Mesenchymal stem cell (in vitro differentiated cells and primary cell): ENCODE data around the gene BRD3.
A peak's percentile ranks its signal among the peaks of the same experiment; 100 is the strongest.

ENCODE experiments used
- DNase-seq: peaks from one replicate; pipeline ENCODE4 v3.0.0-alpha.2; 2013
- H2AFZ ChIP-seq: one replicate; pipeline ENCODE4 v1.6.1; 2013; ENCODE audit warnings: low read depth, mild to moderate bottlenecking, control low read depth, inconsistent platforms, low read length, moderate library complexity
- H2AK5ac ChIP-seq: 2 replicates; pipeline ENCODE4 v1.6.1; 2013; ENCODE audit warnings: low read length, moderate library complexity, mild to moderate bottlenecking, inconsistent platforms; ENCODE audit not compliant: severe bottlenecking
- H2BK120ac ChIP-seq: one replicate; pipeline ENCODE4 v1.6.1; 2013; ENCODE audit warnings: low read depth, mild to moderate bottlenecking, inconsistent platforms, low read length, moderate library complexity
- H2BK12ac ChIP-seq, 2 experiments: one replicate each; pipeline ENCODE4 v1.6.1; 2013; ENCODE audit warnings: inconsistent platforms in 2 of 2, low read length in 2 of 2, mild to moderate bottlenecking in 2 of 2, moderate library complexity in 2 of 2, control low read depth in 1 of 2
- H2BK15ac ChIP-seq: one replicate; pipeline ENCODE4 v1.6.1; 2013; ENCODE audit warnings: mild to moderate bottlenecking, low read depth, inconsistent platforms; ENCODE audit not compliant: poor library complexity, severe bottlenecking
- H2BK5ac ChIP-seq: 2 replicates; pipeline ENCODE4 v1.6.1; 2013; ENCODE audit warnings: low read depth, mild to moderate bottlenecking, low read length, control low read depth, inconsistent platforms; ENCODE audit not compliant: poor library complexity, severe bottlenecking
- H3K14ac ChIP-seq, 2 experiments: one replicate each; pipeline ENCODE4 v1.6.1; 2013; ENCODE audit warnings: inconsistent platforms in 2 of 2, low read length in 2 of 2, control low read depth in 1 of 2, mild to moderate bottlenecking in 1 of 2, moderate library complexity in 1 of 2
- H3K18ac ChIP-seq, 2 experiments: one replicate each; pipeline ENCODE4 v1.6.1; 2013; ENCODE audit warnings: inconsistent platforms in 2 of 2, low read length in 2 of 2, control low read depth in 1 of 2, low read depth in 1 of 2, mild to moderate bottlenecking in 1 of 2
- H3K23ac ChIP-seq, 2 experiments: one replicate each; pipeline ENCODE4 v1.6.1; 2013; ENCODE audit warnings: inconsistent platforms in 2 of 2, low read length in 2 of 2, mild to moderate bottlenecking in 2 of 2, moderate library complexity in 2 of 2, control low read depth in 1 of 2
- H3K27ac ChIP-seq: 2 replicates; pipeline ENCODE4 v1.5.1; 2013; ENCODE audit warnings: mild to moderate bottlenecking, moderate library complexity, low read length, control low read depth, inconsistent platforms; ENCODE audit not compliant: poor library complexity, severe bottlenecking
- H3K27me3 ChIP-seq, 2 experiments: 2 replicates each; pipeline versions ENCODE4 v1.6.1 to v1.7.0; 2013; ENCODE audit warnings: low read length in 2 of 2, mild to moderate bottlenecking in 2 of 2, moderate library complexity in 2 of 2, control low read depth in 1 of 2, inconsistent platforms in 1 of 2; ENCODE audit not compliant: control insufficient read depth in 1 of 2, insufficient read depth in 1 of 2
- H3K36me3 ChIP-seq, 2 experiments: 2 replicates each; pipeline versions ENCODE4 v1.6.1 to v1.7.0; 2013; ENCODE audit warnings: low read length in 2 of 2, control low read depth in 1 of 2, inconsistent platforms in 1 of 2, low read depth in 1 of 2, mild to moderate bottlenecking in 1 of 2; ENCODE audit not compliant: insufficient read depth in 2 of 2, control insufficient read depth in 1 of 2
- H3K4ac ChIP-seq, 2 experiments: one replicate each; pipeline ENCODE4 v1.6.1; 2013; ENCODE audit warnings: inconsistent platforms in 2 of 2, low read length in 2 of 2, mild to moderate bottlenecking in 2 of 2, moderate library complexity in 2 of 2, control low read depth in 1 of 2, low read depth in 1 of 2
- H3K4me1 ChIP-seq: 2 replicates; pipeline ENCODE4 v1.6.1; 2013; ENCODE audit warnings: low read depth, low read length, control low read depth; ENCODE audit not compliant: control insufficient read depth, insufficient read depth
- H3K4me2 ChIP-seq: 2 replicates; pipeline ENCODE4 v1.6.1; 2013; ENCODE audit warnings: low read length, mild to moderate bottlenecking, inconsistent platforms; ENCODE audit not compliant: poor library complexity, severe bottlenecking
- H3K4me3 ChIP-seq, 2 experiments: 2 replicates each; pipeline versions ENCODE4 v1.5.1 to v1.7.0; 2013; ENCODE audit warnings: low read length in 2 of 2, mild to moderate bottlenecking in 2 of 2, control low read depth in 1 of 2, low read depth in 1 of 2; ENCODE audit not compliant: insufficient read depth in 1 of 2
- H3K79me1 ChIP-seq: replicated peaks from 2 replicates; pipeline ENCODE4 v1.6.1; 2013; ENCODE audit warnings: mild to moderate bottlenecking, control low read depth, low read length, inconsistent platforms; ENCODE audit not compliant: poor library complexity, severe bottlenecking
- H3K9ac ChIP-seq: 2 replicates; pipeline ENCODE4 v1.7.0; 2013; ENCODE audit warnings: mild to moderate bottlenecking, low read length, moderate library complexity
- H3K9me3 ChIP-seq: 2 replicates; pipeline ENCODE4 v1.7.0; 2013; ENCODE audit warnings: mild to moderate bottlenecking, low read length; ENCODE audit not compliant: control insufficient read depth
- H4K8ac ChIP-seq: one replicate; pipeline ENCODE4 v1.6.1; 2013; ENCODE audit warnings: inconsistent platforms, mild to moderate bottlenecking, low read length, moderate library complexity
- H4K91ac ChIP-seq: one replicate; pipeline ENCODE4 v1.6.1; 2013; ENCODE audit warnings: mild to moderate bottlenecking, low read length, inconsistent platforms
- WGBS: methylation state at CpG from one replicate; pipeline ENCODE4 v1.1.7; 2013; ENCODE audit warnings: mixed read lengths; 5-methylcytosine and 5-hydroxymethylcytosine counted together

The BRD3 gene

GRCh38 chr9:134064711-134065110, 3.1 kb downstream of the BRD3 start:
- no peak overlapping the region for H3K4ac ChIP-seq
- H2BK15ac ChIP-seq, result no peak overlapping the region
- H3K27ac ChIP-seq, result no peak overlapping the region
- no peak overlapping the region for H3K18ac ChIP-seq
- H2BK5ac ChIP-seq, result no peak overlapping the region
- no peak overlapping the region for H2AK5ac ChIP-seq
- DNase-seq, result no peak
- no peaks in the 10 kb centered on the region for H3K9me3 ChIP-seq
- no peak overlapping the region for H2BK120ac ChIP-seq
- no peak overlapping the region for H4K91ac ChIP-seq
- H3K36me3 ChIP-seq, result peaks cover 0 to 32% of the 10 kb centered on the region in 2 experiments
- 92% methylated on average over 7 of the region's 7 CpGs for whole genome bisulfite sequencing
- no peak overlapping the region for H3K4me3 ChIP-seq
- H3K9ac ChIP-seq, result no peak overlapping the region
- no peak overlapping the region for H2BK12ac ChIP-seq
- H3K23ac ChIP-seq, result peak overlapping the region in 1 of 2 experiments; percentile 77
- H2AFZ ChIP-seq, result no peak overlapping the region
- no peak overlapping the region for H3K14ac ChIP-seq
- peaks cover 6 to 7% of the 10 kb centered on the region in 2 experiments for H3K27me3 ChIP-seq
- H4K8ac ChIP-seq, result peak overlapping the region; percentile 45
- no peak overlapping the region for H3K4me2 ChIP-seq
- H3K4me1 ChIP-seq, result peaks cover 48% of the 10 kb centered on the region
- peaks cover 19% of the 10 kb centered on the region for H3K79me1 ChIP-seq

GRCh38 chr9:134063571-134064450, 4.0 kb downstream of the BRD3 start:
- H2BK5ac ChIP-seq, result no peak overlapping the region
- WGBS, result 92% methylated on average over 25 of the region's 29 CpGs
- no peak overlapping the region for H3K9ac ChIP-seq
- no peak overlapping the region for H2BK15ac ChIP-seq
- H4K91ac ChIP-seq, result no peak overlapping the region
- peaks cover 52% of the 10 kb centered on the region for H3K4me1 ChIP-seq
- no peaks in the 10 kb centered on the region for H3K9me3 ChIP-seq
- H3K4me3 ChIP-seq, result no peak overlapping the region
- no peak overlapping the region for H2AFZ ChIP-seq
- no peak overlapping the region for H2BK120ac ChIP-seq
- DNase-seq, result no peak
- H3K4me2 ChIP-seq, result no peak overlapping the region
- H3K27ac ChIP-seq, result no peak overlapping the region
- no peak overlapping the region for H2AK5ac ChIP-seq
- H3K14ac ChIP-seq, result peak overlapping the region in 1 of 2 experiments; percentile 14
- no peaks in the 10 kb centered on the region for H3K27me3 ChIP-seq
- H3K79me1 ChIP-seq, result peaks cover 23% of the 10 kb centered on the region
- H3K18ac ChIP-seq, result peak overlapping the region in 1 of 2 experiments; percentile 35
- H3K36me3 ChIP-seq, result peaks cover 0 to 38% of the 10 kb centered on the region in 2 experiments
- peak overlapping the region in 1 of 2 experiments; percentile 85 for H3K23ac ChIP-seq
- no peak overlapping the region for H2BK12ac ChIP-seq
- H3K4ac ChIP-seq, result no peak overlapping the region
- H4K8ac ChIP-seq, result no peak overlapping the region

- Histone ChIP-seq H3K36me3 (peaks cover 0 to 41% of the 10 kb centered on the region in 2 experiments), H3K4ac (no peak overlapping the region), H2AFZ (no peak overlapping the region), H3K18ac (no peak overlapping the region), H3K79me1 (peaks cover 25% of the 10 kb centered on the region), H3K14ac (no peak overlapping the region), H2BK15ac (no peak overlapping the region), H4K91ac (no peak overlapping the region), H3K9ac (peak overlapping the region; percentile 22), H3K27ac (no peak overlapping the region), H2BK120ac (no peak overlapping the region), H2BK12ac (no peak overlapping the region), H3K4me2 (no peak overlapping the region), H3K23ac (no peak overlapping the region), H2AK5ac (no peak overlapping the region), H3K4me1 (peaks cover 54% of the 10 kb centered on the region), H2BK5ac (no peak overlapping the region), H3K4me3 (no peak overlapping the region), H3K27me3 (no peaks in the 10 kb centered on the region), H4K8ac (no peak overlapping the region), H3K9me3 (no peaks in the 10 kb centered on the region)
- DNase-seq, result no peak
- 96% methylated on average over 15 of the region's 15 CpGs for WGBS
These were observed 4.7 kb downstream of the BRD3 start for GRCh38 chr9:134063088-134063570.

DNA sequence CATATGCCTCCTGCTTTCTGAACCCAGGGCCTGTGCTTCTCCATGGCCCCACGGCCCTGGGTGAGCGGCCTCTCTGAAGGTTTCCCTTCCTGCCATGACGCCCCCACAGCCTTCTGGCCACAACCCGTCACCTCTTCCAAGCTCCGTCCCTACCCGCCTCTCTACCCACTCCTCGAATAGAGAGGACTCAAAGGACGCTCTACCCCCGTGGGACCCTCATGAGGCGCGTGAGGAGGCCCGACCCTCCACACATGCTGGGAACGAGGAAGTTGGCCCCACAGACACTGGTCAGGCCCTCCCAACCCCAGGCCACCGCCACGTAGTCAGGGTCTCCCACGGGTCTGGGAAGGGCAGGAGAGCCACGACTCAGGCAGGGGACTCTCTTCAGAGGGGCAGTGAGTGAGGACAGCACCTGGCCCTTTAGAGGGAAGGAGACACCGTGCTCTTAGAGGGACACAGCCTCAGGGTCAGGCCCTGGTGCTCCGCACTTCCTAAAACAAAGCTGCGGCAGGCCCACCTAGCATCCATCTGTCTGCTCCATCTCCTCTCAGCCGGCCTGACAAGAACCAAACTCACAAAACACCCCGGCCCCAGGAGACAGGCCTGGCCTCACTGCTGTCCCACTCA, 5.3 kb downstream of the BRD3 start:
- H2AK5ac ChIP-seq, result no peak overlapping the region
- no peak overlapping the region for H2BK12ac ChIP-seq
- H3K36me3 ChIP-seq, result peaks cover 0 to 47% of the 10 kb centered on the region in 2 experiments
- H3K27ac ChIP-seq, result no peak overlapping the region
- peaks cover 26% of the 10 kb centered on the region for H3K79me1 ChIP-seq
- H4K8ac ChIP-seq, result no peak overlapping the region
- peak overlapping the region; percentile 18 for H4K91ac ChIP-seq
- no peak overlapping the region for H3K18ac ChIP-seq
- no peak overlapping the region for H2BK5ac ChIP-seq
- H3K4ac ChIP-seq, result no peak overlapping the region
- H3K23ac ChIP-seq, result no peak overlapping the region
- peaks cover 58% of the 10 kb centered on the region for H3K4me1 ChIP-seq
- peak overlapping the region; percentile 22 for H3K9ac ChIP-seq
- DNase-seq, result no peak
- H2BK120ac ChIP-seq, result no peak overlapping the region
- H3K4me2 ChIP-seq, result no peak overlapping the region
- H3K14ac ChIP-seq, result no peak overlapping the region
- H3K27me3 ChIP-seq, result no peaks in the 10 kb centered on the region
- no peak overlapping the region for H2AFZ ChIP-seq
- H3K9me3 ChIP-seq, result no peaks in the 10 kb centered on the region
- 92% methylated on average over 22 of the region's 22 CpGs for WGBS
- no peak overlapping the region for H3K4me3 ChIP-seq
- no peak overlapping the region for H2BK15ac ChIP-seq
